ENCODE data around the gene BLOC1S3. TPM values are rescaled to one million over a fixed set of nuclear protein-coding genes. Genes with fewer than 3 reads are reported as not detected.
A peak's percentile ranks its signal among the peaks of the same experiment; 100 is the strongest.

Gene BLOC1S3
- total and polyA plus RNA-seq, 2 of the 4 experiments (the other 2 are of a cell fraction): 1.1 to 4.9 TPM

GRCh38 chr19:45170146-45171106 lies 8.2 kb upstream of the BLOC1S3 start:
- peaks cover 2% of the 10 kb centered on the region for H3K4me1 ChIP-seq (ENCODE audit: control insufficient read depth, insufficient read depth, low read length)
- no peaks in the 10 kb centered on the region for H3K36me3 ChIP-seq (ENCODE audit: control insufficient read depth, insufficient read depth, low read length)
- no peak overlapping the region for H3K4me3 ChIP-seq (ENCODE audit: insufficient read depth, low read depth, low read length)
- no peak overlapping the region for H2AK5ac ChIP-seq (ENCODE audit: low read depth, low read length)
- no peak overlapping the region for H3K4ac ChIP-seq (ENCODE audit: low read depth, low read length)
- no TSS peak for BruUV-seq (replicated peaks)
- H3K23ac ChIP-seq (ENCODE audit: low read depth, low read length): no peak overlapping the region
- H2BK120ac ChIP-seq (ENCODE audit: low read depth, low read length): no peak overlapping the region
- peak overlapping the region; percentile 21 for H2AFZ ChIP-seq (replicated peaks; ENCODE audit: low read length, poor library complexity)
- ChIA-PET CTCF (interaction anchor here (0.9 to 1.4 kb wide), 2 partner anchors 32 to 169 kb away, joined by 3 read pairs; no protein-coding TSS in a partner anchor), POLR2A (ENCODE audit: unreplicated experiment) (no interaction called here)
- DNase-seq (no peak), ATAC-seq (ENCODE audit: low read depth) (no peak)
- H4K5ac ChIP-seq (ENCODE audit: low read depth, low read length): no peak overlapping the region
- intact Hi-C loops (cut with micrococcal nuclease): no loop called here
- H3K9ac ChIP-seq (ENCODE audit: low read depth, low read length): no peak overlapping the region
- no peak overlapping the region for H3K27ac ChIP-seq (ENCODE audit: insufficient read depth, low read length)
- TF ChIP-seq NFE2L2 (IDR thresholded peaks at IDR 0.05; ENCODE audit: low read depth, low read length): no peak
- TF ChIP-seq CHD1 (IDR thresholded peaks at IDR 0.05; ENCODE audit: low read depth, low read length): no peak
- TF ChIP-seq RAD21 (IDR thresholded peaks at IDR 0.05; ENCODE audit: low read length): no peak
- TF ChIP-seq ELK1 (IDR thresholded peaks at IDR 0.05; ENCODE audit: borderline replicate concordance, low read depth, low read length): no peak
- TF ChIP-seq RCOR1 (IDR thresholded peaks at IDR 0.05; ENCODE audit: insufficient replicate concordance, low read length): no peak
- TF ChIP-seq BHLHE40 (IDR thresholded peaks at IDR 0.05; ENCODE audit: low read depth, low read length): no peak
- no peak for TF ChIP-seq MXI1 (IDR thresholded peaks at IDR 0.05; ENCODE audit: borderline replicate concordance, low read depth, low read length)
- H3K9me1 ChIP-seq (ENCODE audit: insufficient read depth, low read length): no peaks in the 10 kb centered on the region
- H4K8ac ChIP-seq (ENCODE audit: low read depth in 2 of 2, low read length in 2 of 2): no peak overlapping the region
- H3K9me3 ChIP-seq (ENCODE audit: control insufficient read depth, insufficient read depth, low read length): no peaks in the 10 kb centered on the region
- 84% methylated on average over 10 of the region's 21 CpGs; no CpG with 5 or more reads in 1 of the 2 experiments for WGBS, 2 experiments (ENCODE audit: extremely low coverage in 2 of 2, insufficient read length in 1 of 2)
- H4K20me1 ChIP-seq (ENCODE audit: insufficient read depth, low read length): no peaks in the 10 kb centered on the region
- in situ Hi-C loops (cut with MboI; ENCODE audit: low sequenced_read_pairs): no loop called here
- no peak overlapping the region for H3K4me2 ChIP-seq (ENCODE audit: low read depth, low read length)
- no peak overlapping the region for H3K14ac ChIP-seq (replicated peaks; ENCODE audit: low read depth, low read length)
- no peak overlapping the region for H2BK20ac ChIP-seq (ENCODE audit: low read depth, low read length)
- dilution Hi-C loops (cut with HindIII; ENCODE audit: low sequenced_read_pairs, unreplicated experiment): no loop called here
- H3K27me3 ChIP-seq (ENCODE audit: control insufficient read depth, insufficient read depth, low read length): peaks cover 2% of the 10 kb centered on the region; the same call in 1 of the 2 replicates
- H3K18ac ChIP-seq (ENCODE audit: low read depth, low read length): no peak overlapping the region
- H3K56ac ChIP-seq (ENCODE audit: extremely low read depth, insufficient read depth, low read length): no peak overlapping the region
- no peak overlapping the region for H2BK15ac ChIP-seq (ENCODE audit: low read depth, low read length)
- no peak overlapping the region for H2BK5ac ChIP-seq (ENCODE audit: low read depth, low read length, poor library complexity, severe bottlenecking)
- H4K91ac ChIP-seq (ENCODE audit: insufficient read depth, low read depth, low read length): no peak overlapping the region
- H2AK9ac ChIP-seq (replicated peaks; ENCODE audit: low read depth, low read length, poor library complexity): no peak overlapping the region
- no peaks in the 10 kb centered on the region for H3K79me1 ChIP-seq (ENCODE audit: low read depth in 1 of 2, low read length in 2 of 2)
